A673 (cell line): ENCODE measurements around the gene TMEM74B. TPM values are rescaled to one million over a fixed set of nuclear protein-coding genes. Genes with fewer than 3 reads are reported as not detected.

Experiments
- BruUV-seq: library from RNA; stranded (reverse); fragments of 400-500 nt; replicated peaks from 2 replicates; lab custom pipeline; 2021; lab: Mats Ljungman, UMichigan
- CTCF ChIA-PET: fragments of 300-600 bp; sonication (Branson Sonifier 250); formaldehyde crosslinking; loops from one replicate; lab custom pipeline; 2022; ENCODE audit warnings: antibody characterized with exemption; lab: Charles Lee
- POLR2A ChIA-PET: fragments of 300-600 bp; sonication (Branson Sonifier 250); formaldehyde crosslinking; loops from one replicate; lab custom pipeline; 2022; ENCODE audit warnings: antibody characterized with exemption; ENCODE audit not compliant: low non-redundant PET; lab: Charles Lee
- DNase-seq: peaks from one replicate; pipeline ENCODE4 v3.0.0-alpha.2; 2015; ENCODE audit warnings: low spot score
- H3K27ac ChIP-seq: fragments of 200-600 bp; sonication (generic); 2 replicates; pipeline ENCODE4 v1.5.1; 2016; ENCODE audit warnings: mixed run types, low read depth, mild to moderate bottlenecking, mixed read lengths, antibody characterized with exemption, low read length; ENCODE audit not compliant: poor library complexity, severe bottlenecking
- H3K27me3 ChIP-seq: fragments of 200-600 bp; sonication (generic); replicated peaks from 2 replicates; pipeline ENCODE4 v1.6.1; 2017; ENCODE audit warnings: mixed run types, low read depth, mild to moderate bottlenecking, mixed read lengths, antibody characterized with exemption, low read length; ENCODE audit not compliant: insufficient read depth, poor library complexity
- H3K36me3 ChIP-seq: fragments of 200-600 bp; sonication (generic); 2 replicates; pipeline ENCODE4 v1.6.1; 2016; ENCODE audit warnings: mixed run types, mild to moderate bottlenecking, mixed read lengths, antibody characterized with exemption, low read length; ENCODE audit not compliant: insufficient read depth, poor library complexity, severe bottlenecking
- H3K4me1 ChIP-seq: fragments of 200-600 bp; sonication (generic); 2 replicates; pipeline ENCODE4 v1.6.1; 2017; ENCODE audit warnings: mixed run types, mild to moderate bottlenecking, mixed read lengths, antibody characterized with exemption, low read length; ENCODE audit not compliant: insufficient read depth, poor library complexity, severe bottlenecking
- H3K4me3 ChIP-seq: fragments of 200-600 bp; sonication (generic); 2 replicates; pipeline ENCODE4 v1.5.1; 2016; ENCODE audit warnings: low read depth, mixed run types, mild to moderate bottlenecking, mixed read lengths, low read length; ENCODE audit not compliant: poor library complexity, severe bottlenecking
- H3K9me3 ChIP-seq: fragments of 200-600 bp; sonication (generic); 2 replicates; pipeline ENCODE4 v1.6.1; 2016; ENCODE audit warnings: mixed run types, low read depth, mild to moderate bottlenecking, mixed read lengths, antibody characterized with exemption, low read length; ENCODE audit not compliant: poor library complexity, severe bottlenecking
- EZH2 ChIP-seq: fragments of 200-600 bp; sonication (generic); IDR thresholded peaks from 2 replicates; pipeline ENCODE4 v1.6.1; 2017; ENCODE audit warnings: borderline replicate concordance, low read depth, mild to moderate bottlenecking, mixed read lengths, antibody characterized with exemption, low read length; ENCODE audit not compliant: poor library complexity, severe bottlenecking
- intact Hi-C: fragments of 100-400 bp; cut with micrococcal nuclease; formaldehyde crosslinking; loops from one replicate; pipeline ENCODE4 v1.10.0; 2022; ENCODE audit not compliant: unreplicated experiment
- total RNA-seq: library from RNA; stranded (reverse); gene quantifications from 2 replicates; pipeline ENCODE4 v1.2.3, GENCODE V29; 2021
- TF ChIP-seq, protein P1 (sequence below): fragments of 300-800, 200-600 bp; sonication (generic); conservative IDR thresholded peaks from 2 replicates; pipeline ENCODE4 v1.5.1; 2017; ENCODE audit warnings: low read depth, mild to moderate bottlenecking, antibody characterized with exemption, low read length, moderate library complexity, mixed read lengths

TMEM74B gene
- total RNA-seq, 1 experiment from 2014 or later: not detected

DNA sequence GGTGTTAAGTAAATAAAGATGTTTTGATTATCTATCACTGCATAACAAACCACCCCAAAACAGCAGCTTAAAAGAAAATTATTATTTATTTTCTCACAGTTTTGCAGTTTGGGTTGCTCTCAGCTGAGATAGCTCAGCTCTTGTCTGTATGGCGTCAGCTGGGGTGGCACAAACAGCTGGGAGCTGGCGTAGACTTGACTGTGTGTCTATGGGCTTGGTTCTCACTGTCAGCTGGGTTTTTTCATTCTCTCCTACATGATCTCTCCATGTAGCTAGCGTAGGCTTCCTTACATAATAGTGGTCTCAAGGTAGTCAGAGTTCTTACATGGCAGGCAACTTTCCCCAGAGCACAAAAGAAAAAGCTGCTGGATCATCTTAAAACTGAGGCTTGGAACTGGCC, 6.5 kb upstream of the TMEM74B start:
- no peak overlapping the region for H3K27ac ChIP-seq
- no TSS peak for BruUV-seq
- no peaks in the 10 kb centered on the region for H3K9me3 ChIP-seq
- no peaks in the 10 kb centered on the region for H3K4me1 ChIP-seq
- no peaks in the 10 kb centered on the region for H3K27me3 ChIP-seq
- TF ChIP-seq EZH2: no peak
- TF ChIP-seq, protein P1, sequence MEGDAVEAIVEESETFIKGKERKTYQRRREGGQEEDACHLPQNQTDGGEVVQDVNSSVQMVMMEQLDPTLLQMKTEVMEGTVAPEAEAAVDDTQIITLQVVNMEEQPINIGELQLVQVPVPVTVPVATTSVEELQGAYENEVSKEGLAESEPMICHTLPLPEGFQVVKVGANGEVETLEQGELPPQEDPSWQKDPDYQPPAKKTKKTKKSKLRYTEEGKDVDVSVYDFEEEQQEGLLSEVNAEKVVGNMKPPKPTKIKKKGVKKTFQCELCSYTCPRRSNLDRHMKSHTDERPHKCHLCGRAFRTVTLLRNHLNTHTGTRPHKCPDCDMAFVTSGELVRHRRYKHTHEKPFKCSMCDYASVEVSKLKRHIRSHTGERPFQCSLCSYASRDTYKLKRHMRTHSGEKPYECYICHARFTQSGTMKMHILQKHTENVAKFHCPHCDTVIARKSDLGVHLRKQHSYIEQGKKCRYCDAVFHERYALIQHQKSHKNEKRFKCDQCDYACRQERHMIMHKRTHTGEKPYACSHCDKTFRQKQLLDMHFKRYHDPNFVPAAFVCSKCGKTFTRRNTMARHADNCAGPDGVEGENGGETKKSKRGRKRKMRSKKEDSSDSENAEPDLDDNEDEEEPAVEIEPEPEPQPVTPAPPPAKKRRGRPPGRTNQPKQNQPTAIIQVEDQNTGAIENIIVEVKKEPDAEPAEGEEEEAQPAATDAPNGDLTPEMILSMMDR: no peak
- intact Hi-C loops: no loop called here
- DNase-seq: no peak
- H3K36me3 ChIP-seq: no peaks in the 10 kb centered on the region
- ChIA-PET CTCF (interaction anchor here (0.7 kb wide), 1 partner anchor 78 kb away, joined by 3 read pairs; no protein-coding TSS in a partner anchor), POLR2A (no interaction called here)
- no peak overlapping the region for H3K4me3 ChIP-seq

DNA sequence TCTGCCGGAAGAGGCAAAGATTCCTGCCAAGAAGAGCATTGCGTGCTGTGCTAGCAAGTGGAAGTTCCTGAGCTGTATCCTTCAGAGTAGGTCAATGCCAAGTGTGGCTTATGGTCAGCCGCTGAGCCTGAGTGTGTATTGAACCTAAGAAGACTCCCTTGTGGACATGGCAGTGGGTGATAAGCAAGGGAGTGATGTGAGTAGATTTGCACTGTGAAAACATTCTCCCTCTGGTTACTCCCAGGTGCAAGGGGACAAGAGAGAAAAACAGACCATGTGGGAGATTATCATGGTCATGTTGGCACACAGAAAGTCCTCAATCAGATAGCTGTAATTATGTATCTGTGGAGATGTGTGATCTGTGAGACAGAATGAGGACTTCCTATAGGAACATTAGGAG, 6.1 kb upstream of the TMEM74B start:
- intact Hi-C loops: no loop called here
- no peak overlapping the region for H3K4me3 ChIP-seq
- ChIA-PET CTCF (no interaction called here), POLR2A (no interaction called here)
- H3K4me1 ChIP-seq: no peaks in the 10 kb centered on the region
- H3K36me3 ChIP-seq: no peaks in the 10 kb centered on the region
- BruUV-seq: no TSS peak
- no peaks in the 10 kb centered on the region for H3K27me3 ChIP-seq
- TF ChIP-seq EZH2: no peak
- TF ChIP-seq, protein P1: no peak
- DNase-seq: no peak
- H3K9me3 ChIP-seq: no peaks in the 10 kb centered on the region
- no peak overlapping the region for H3K27ac ChIP-seq

DNA sequence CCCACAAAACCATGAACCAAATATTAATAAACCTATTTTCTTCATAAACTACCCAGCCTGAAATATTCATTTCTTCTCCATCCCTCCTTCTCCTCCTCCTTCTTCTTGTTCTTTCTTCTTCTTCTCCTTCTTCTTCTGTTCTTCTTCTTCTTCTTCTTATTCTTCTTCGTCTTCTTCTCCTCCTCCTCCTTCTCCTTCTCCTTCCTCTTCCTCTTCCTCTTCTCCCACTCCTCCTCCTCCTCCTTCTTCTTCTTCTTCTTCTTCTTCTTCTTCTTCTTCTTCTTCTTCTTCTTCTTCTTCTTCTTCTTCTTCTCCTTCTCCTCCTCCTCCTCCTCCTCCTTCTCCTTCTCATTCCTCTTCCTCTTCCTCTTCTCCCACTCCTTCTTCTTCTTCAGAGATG, 5.0 kb upstream of the TMEM74B start:
- Histone ChIP-seq H3K27ac (no peak overlapping the region), H3K27me3 (peaks cover 4% of the 10 kb centered on the region), H3K9me3 (no peaks in the 10 kb centered on the region), H3K4me1 (no peaks in the 10 kb centered on the region), H3K36me3 (no peaks in the 10 kb centered on the region), H3K4me3 (no peak overlapping the region)
- ChIA-PET CTCF (no interaction called here), POLR2A (no interaction called here)
- BruUV-seq: no TSS peak
- DNase-seq: no peak
- TF ChIP-seq EZH2: no peak
- TF ChIP-seq, protein P1: no peak
- intact Hi-C loops: no loop called here
